Adipose tissue (tissue), 3 donors: ENCODE data around the gene TEX11. TPM values are rescaled to one million over a fixed set of nuclear protein-coding genes. Genes with fewer than 3 reads are reported as not detected.
"Not testable (repeated sequence)": the region's sequence is repeated elsewhere in the genome, so short reads cannot be mapped to it uniquely, and the experiment has no call there.

Source experiments
- H3K27ac ChIP-seq: one replicate; pipeline ENCODE4 v1.5.1; 2013; ENCODE audit warnings: low read depth, low read length
- WGBS, 3 donors: extraction: QIAGEN DNeasy Blood & Tissue Kit; methylation state at CpG; one replicate each; pipeline ENCODE4 v1.1.7; 2013; 5-methylcytosine and 5-hydroxymethylcytosine counted together
- polyA plus RNA-seq, 3 donors: library from polyadenylated mRNA; stranded (reverse); fragments of 200-250 nt; gene quantifications; one replicate each; pipeline ENCODE4 v1.2.3, GENCODE V29; 2013
- donor health status: healthy with polysubstance abuse.
- donor health status: Bipolar disorder and iron deficiency.
- donor health status: healthy.

The TEX11 gene
- polyA plus RNA-seq, 3 donors = 0.03 to 0.83 TPM; not detected in 1

DNA sequence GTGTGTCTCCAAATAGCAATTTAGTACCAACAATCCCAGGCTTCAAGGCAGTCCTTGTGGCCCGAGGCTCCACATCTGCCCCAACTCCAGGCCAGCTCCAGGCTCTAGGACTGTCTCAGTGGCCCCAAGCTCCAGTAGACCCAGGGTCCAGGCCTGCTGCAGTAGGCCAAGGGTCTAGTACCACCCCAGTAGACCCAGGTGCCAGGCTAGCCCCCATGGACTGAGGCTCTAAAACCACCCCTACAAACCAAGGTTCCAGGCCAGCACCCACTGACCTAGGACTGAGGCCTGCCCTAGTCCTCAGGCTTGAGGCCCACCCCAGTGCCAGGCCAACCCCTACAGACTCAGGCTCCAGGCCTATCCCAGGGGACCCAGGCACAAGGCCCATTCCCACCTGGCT, 272.3 kb downstream of the TEX11 start:
- WGBS, 3 donors = 78 to 89% (median 80%) methylated on average over 1 of the region's 1 CpG
- no peak overlapping the region for H3K27ac ChIP-seq

DNA sequence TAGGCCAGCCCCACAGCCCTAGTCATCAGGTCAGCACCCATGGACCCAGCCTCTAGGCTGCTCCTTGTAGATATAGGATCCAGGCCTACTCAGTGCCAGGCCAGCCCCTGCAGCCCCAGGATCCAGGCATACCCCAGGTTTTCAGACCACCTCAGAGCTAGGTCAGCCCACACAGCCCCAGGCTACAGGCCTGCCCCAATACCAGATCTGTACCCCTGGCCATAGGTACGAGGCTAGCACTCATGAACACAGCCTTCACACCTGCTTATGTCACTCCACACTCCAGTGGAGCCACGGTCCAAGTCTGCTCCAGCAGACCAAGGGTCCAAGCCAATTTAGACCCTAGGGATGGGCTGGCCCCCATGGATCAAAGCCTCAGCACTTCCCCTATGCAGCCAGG, 272.8 kb downstream of the TEX11 start:
- H3K27ac ChIP-seq = no peak overlapping the region
- 79 to 100% (median 89%) methylated on average over 2 of the region's 2 CpGs for WGBS, 3 donors

DNA sequence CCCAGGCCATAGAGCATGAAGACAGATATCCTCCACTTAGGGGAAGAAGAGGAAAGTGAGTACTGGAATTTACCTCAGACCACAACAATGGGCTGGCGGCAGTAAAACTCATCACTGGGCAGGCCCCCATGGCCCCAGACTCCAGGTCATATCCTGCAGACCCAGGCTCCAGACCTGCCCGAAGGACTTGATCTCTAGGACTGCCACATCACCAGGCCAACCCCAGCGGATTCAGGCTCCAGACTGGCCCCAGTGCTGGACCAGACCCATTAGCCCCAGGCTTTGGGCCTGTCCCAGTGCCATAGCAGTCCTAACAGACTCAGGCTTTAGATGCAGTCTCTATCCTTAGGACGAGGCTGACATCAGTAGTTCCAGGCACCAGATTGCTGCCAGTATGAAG, 273.3 kb downstream of the TEX11 start:
- H3K27ac ChIP-seq = no peak overlapping the region
- WGBS, 3 donors = 70 to 86% (median 85%) methylated on average over 4 of the region's 4 CpGs

- H3K27ac ChIP-seq = no peak overlapping the region
- 28 to 86% (median 53%) methylated on average over 1 of the region's 1 CpG for WGBS, 3 donors
Measured at GRCh38 chrX:70621743-70622142, 286.8 kb downstream of the TEX11 start.

GRCh38 chrX:70618467-70618866, 290.0 kb downstream of the TEX11 start:
- 84 to 95% (median 92%) methylated on average over 5 of the region's 5 CpGs for WGBS, 3 donors
- H3K27ac ChIP-seq = no peak overlapping the region

DNA sequence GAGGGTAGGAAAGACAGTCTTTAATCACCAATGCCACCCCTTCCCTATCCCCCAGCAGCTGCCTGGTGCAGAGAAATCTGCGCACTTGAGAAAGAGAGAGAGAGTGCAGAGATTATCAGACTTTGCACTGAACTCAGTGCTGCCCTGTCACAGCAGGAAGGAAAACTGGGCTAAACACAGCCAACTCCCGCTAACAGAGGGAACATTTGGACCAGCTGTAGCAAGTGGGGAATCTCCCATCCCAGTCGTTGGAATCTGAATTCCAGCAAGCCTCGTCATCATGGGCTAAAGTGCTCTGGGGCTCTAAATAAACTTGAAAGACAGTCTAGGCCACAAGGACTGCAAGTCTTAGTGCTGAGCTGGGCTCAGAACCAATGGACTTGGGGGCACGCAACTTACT, 295.2 kb downstream of the TEX11 start:
- H3K27ac ChIP-seq = no peak overlapping the region
- WGBS, 3 donors = 66 to 77% (median 71%) methylated on average over 5 of the region's 5 CpGs

DNA sequence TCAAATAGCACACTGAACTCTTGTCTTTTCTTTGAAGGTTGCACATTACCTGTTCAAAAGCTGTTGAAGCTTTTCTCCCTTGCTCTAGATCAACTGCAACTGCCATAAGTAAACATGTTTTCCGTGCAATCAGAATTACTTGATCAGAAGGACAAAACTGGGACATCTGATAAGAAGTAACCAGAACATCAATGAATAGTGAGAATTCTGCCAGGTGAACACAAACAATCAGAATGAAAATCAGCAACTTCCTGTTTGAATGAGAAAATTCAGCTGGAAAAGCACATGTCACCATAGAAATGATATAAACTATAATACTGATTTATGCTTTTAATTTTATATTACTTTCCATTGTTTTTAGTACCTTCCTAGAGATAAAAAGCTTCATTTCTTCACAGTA, 303.2 kb downstream of the TEX11 start:
- 10 to 67% (median 61%) methylated on average over 1 of the region's 1 CpG for WGBS, 3 donors

GRCh38 chrX:70592091-70592490, 316.4 kb downstream of the TEX11 start:
- WGBS, 3 donors = 74 to 94% (median 75%) methylated on average over 1 of the region's 1 CpG
- no peak overlapping the region for H3K27ac ChIP-seq

More for the DNA sequence above, 303.2 kb downstream of the TEX11 start:
- no peak overlapping the region for H3K27ac ChIP-seq

GRCh38 chrX:70587158-70587557, 321.4 kb downstream of the TEX11 start:
- WGBS, 3 donors = 14 to 70% (median 52%) methylated on average over 1 of the region's 1 CpG
- H3K27ac ChIP-seq = not testable (repeated sequence)

DNA sequence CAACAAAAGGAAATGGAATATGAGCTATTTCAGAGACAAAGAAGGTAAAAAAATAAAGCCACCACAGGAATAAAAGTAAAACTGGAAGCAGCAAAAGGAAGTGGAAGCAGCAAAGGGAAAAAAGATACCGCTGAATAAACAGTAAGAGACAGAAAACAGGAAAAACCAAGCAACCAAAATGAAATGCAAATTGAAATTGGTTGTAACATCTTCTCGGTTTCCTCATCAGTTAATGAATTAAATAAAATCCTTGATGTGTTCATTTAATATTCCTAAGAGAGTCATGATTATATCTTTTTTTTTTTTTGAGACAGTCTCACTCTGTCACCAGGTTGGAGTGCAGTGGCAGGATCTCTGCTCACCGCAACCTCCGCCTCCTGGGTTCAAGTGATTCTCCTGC, 331.1 kb downstream of the TEX11 start:
- H3K27ac ChIP-seq = no peak overlapping the region
- 85 to 95% (median 88%) methylated on average over 4 of the region's 4 CpGs for WGBS, 3 donors

DNA sequence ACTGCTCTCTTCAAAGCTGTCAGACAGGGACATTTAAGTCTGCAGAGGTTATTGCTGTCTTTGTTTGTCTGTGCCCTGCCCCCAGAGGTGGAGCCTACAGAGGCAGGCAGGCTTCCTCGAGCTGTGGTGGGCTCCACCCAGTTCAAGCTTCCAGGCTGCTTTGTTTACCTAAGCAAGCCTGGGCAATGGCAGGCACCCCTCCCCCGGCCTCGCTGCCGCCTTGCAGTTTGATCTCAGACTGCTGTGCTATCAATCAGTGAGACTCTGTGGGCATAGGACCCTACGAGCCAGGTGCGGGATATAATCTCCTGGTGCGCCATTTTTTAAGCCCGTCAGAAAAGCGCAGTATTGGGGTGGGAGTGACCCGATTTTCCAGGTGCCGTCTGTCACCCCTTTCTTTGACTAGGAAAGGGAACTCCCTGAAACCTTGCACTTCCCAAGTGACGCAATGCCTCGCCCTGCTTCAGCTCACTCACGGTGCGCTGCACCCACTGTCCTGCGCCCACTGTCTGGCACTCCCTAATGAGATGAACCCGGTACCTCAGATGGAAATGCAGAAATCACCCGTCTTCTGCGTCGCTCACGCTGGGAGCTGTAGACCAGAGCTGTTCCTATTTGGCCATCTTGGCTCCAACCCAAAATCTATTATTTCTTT, 338.5 kb downstream of the TEX11 start:
- H3K27ac ChIP-seq = not testable (repeated sequence)
- 89 to 95% (median 92%) methylated on average over 14 to 21 of the region's 21 CpGs for WGBS, 3 donors

- WGBS, 3 donors = 25 to 77% (median 61%) methylated on average over 5 of the region's 5 CpGs
- H3K27ac ChIP-seq = no peak overlapping the region
Measured at GRCh38 chrX:70554948-70555347, 353.6 kb downstream of the TEX11 start.

GRCh38 chrX:70554523-70554922, 354.0 kb downstream of the TEX11 start:
- WGBS, 3 donors = 9 to 36% (median 36%) methylated on average over 2 of the region's 2 CpGs

GRCh38 chrX:70554081-70554480, 354.4 kb downstream of the TEX11 start:
- no peak overlapping the region for H3K27ac ChIP-seq
- 3 to 13% (median 5%) methylated on average over 2 of the region's 2 CpGs for WGBS, 3 donors

More at GRCh38 chrX:70554523-70554922, 354.0 kb downstream of the TEX11 start:
- H3K27ac ChIP-seq = no peak overlapping the region

DNA sequence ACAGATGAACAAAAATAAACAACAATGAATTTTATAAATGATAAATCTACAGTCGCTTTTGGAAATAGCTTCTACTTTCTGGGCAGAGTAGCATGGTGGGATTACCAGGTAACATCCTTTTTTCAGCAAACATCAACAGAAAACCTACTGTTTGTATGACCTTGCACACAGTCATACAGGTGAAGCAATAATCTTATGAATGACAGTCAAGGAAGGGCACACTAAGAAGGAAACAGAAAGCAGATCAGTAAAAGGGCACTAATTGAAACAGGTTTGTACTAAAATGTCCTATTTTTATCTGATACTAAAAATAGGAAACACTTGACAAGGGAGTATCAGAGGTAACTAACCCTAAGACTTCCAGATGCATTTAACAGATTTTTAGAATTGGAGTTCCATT, 355.0 kb downstream of the TEX11 start:
- no peak overlapping the region for H3K27ac ChIP-seq
- 57 to 87% (median 58%) methylated on average over 1 of the region's 1 CpG for WGBS, 3 donors

- 20 to 36% (median 36%) methylated on average over 7 of the region's 7 CpGs for WGBS, 3 donors
Measured at GRCh38 chrX:70552130-70552704, 356.3 kb downstream of the TEX11 start.

GRCh38 chrX:70549429-70549828, 359.1 kb downstream of the TEX11 start:
- WGBS, 3 donors = 61 to 67% (median 62%) methylated on average over 3 of the region's 3 CpGs
- H3K27ac ChIP-seq = no peak overlapping the region

More at GRCh38 chrX:70552130-70552704, 356.3 kb downstream of the TEX11 start:
- no peak overlapping the region for H3K27ac ChIP-seq

DNA sequence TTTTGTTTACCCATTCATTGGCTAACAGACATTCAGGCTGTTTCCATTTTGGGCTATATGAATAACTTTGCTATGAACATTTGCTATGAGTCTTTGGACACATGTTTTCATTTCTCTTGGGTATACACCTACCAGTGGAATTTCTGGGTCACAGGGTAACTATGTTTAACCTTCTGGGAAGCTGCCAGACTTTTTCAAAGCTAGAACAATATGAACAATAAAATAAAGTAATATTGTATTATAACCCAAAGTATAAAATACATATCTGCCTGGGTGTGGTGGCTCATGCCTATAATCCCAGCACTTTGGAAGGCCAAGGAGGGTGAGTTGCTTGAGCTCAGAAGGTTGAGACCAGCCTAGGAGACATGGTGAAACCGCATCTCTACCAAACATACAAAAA, 373.3 kb downstream of the TEX11 start:
- no peak overlapping the region for H3K27ac ChIP-seq
- WGBS, 3 donors = 64 to 86% (median 73%) methylated on average over 1 of the region's 1 CpG

- 47 to 65% (median 51%) methylated on average over 3 of the region's 3 CpGs for WGBS, 3 donors
- H3K27ac ChIP-seq = no peak overlapping the region
Measured at GRCh38 chrX:70527610-70528345, 380.7 kb downstream of the TEX11 start.

GRCh38 chrX:70527053-70527452, 381.5 kb downstream of the TEX11 start:
- H3K27ac ChIP-seq = no peak overlapping the region
